ENCODE results near the gene SECTM1.
A peak's percentile ranks its signal among the peaks of the same experiment; 100 is the strongest.
"Not testable (repeated sequence)": the region's sequence is repeated elsewhere in the genome, so short reads cannot be mapped to it uniquely, and the experiment has no call there.

SECTM1 gene

DNA sequence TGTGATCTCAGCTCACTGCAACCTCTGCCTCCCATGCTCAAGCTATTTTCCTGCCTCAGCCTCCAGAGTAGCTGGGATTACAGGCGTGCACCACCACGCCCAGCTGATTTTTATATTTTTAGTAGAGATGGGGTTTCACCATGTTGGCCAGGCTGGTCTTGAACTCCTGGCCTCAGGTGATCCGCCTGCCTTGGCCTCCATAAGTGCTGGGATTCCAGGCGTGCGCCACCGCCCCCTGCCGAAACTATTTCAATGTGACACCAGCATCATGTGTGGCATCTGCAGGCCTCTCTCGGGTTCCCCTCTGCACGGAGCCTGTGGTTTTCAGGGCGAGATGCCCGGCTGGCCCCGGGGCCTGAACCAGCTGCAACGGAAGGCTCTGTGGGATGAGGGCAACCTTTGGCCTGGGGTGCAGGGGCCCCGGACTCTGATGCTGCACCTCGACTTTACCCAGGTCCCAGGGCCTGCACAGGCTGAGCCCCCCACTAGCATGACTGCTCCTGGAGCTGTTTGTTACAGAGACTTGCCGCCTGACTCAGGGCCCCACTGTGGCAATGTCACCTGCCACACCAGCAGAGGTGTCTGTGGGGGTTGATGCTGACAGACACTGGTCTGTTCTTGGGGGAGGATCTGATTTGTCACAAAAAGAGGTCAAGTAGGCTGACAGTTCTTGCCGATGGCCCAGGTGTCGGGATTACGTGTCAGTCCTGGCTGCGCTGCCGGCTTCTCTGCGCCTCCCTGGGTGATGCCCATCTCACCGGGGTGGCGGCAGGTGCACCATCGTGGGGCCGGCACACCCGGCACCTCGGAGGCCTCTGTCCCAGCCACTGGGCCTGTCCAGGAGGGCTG, 16.8 kb upstream of the SECTM1 start:
- in situ Hi-C loops (cut with MboI; ENCODE audit: low pct_unique_long_range_greater_than_20kb, low sequenced_read_pairs): loop anchor here (10.0 kb wide), 1 partner anchor 64 kb away; the partner anchor contains the start of genes HEXD and OGFOD3
- DNase-seq: peak; percentile 81

- DNase-seq: no peak
- in situ Hi-C loops (cut with MboI; ENCODE audit: low pct_unique_long_range_greater_than_20kb, low sequenced_read_pairs): no loop called here
Observed at GRCh38 chr17:82349287-82349701, 15.7 kb upstream of the SECTM1 start.

DNA sequence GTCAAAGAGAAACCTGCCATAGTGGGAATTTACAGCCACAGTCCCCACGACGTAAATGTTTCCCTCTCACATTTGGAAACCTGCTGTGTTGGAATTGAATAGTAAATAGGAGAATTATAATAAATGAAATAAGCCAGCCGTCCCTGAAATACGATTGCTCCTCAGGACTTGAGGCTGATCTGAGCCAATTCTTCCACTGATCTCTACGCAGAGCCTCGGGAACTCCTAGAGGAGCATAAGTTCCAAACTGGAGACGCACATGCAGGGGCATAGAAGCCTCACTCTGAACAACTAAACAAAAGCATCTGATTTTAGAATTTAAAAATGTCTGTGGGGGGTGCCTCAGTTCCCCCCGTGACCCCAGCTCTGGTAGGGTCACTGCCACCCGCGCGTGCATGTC, 15.3 kb upstream of the SECTM1 start:
- in situ Hi-C loops (cut with MboI; ENCODE audit: low pct_unique_long_range_greater_than_20kb, low sequenced_read_pairs): no loop called here

GRCh38 chr17:82348434-82348833, 14.9 kb upstream of the SECTM1 start:
- no peak for DNase-seq
- in situ Hi-C loops (cut with MboI; ENCODE audit: low pct_unique_long_range_greater_than_20kb, low sequenced_read_pairs): no loop called here

More for the DNA sequence above, 15.3 kb upstream of the SECTM1 start:
- no peak for DNase-seq

DNA sequence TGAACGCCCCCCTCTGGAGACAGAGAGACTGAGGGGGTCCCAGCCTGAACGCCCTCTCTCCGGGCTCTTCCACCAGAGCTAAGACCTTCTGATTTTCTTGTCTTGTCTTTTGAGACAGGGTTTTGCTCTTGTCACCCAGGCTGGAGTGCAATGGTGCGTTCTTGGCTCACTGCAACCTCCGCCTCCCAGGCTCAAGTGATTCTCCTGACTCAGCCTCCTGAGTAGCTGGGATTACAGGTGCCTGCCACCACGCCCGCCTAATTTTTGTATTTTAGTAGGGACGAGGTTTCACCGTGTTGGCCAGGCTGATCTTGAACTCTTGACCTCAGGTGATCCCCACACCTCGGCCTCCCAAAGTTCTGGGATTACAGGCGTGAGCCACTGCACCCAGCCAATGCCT, 14.4 kb upstream of the SECTM1 start:
- in situ Hi-C loops (cut with MboI; ENCODE audit: low pct_unique_long_range_greater_than_20kb, low sequenced_read_pairs); DNase-seq: not testable (repeated sequence)

- DNase-seq: peak; percentile 51
- in situ Hi-C loops (cut with MboI; ENCODE audit: low pct_unique_long_range_greater_than_20kb, low sequenced_read_pairs): no loop called here
Observed at GRCh38 chr17:82346342-82347300, 13.1 kb upstream of the SECTM1 start.

DNA sequence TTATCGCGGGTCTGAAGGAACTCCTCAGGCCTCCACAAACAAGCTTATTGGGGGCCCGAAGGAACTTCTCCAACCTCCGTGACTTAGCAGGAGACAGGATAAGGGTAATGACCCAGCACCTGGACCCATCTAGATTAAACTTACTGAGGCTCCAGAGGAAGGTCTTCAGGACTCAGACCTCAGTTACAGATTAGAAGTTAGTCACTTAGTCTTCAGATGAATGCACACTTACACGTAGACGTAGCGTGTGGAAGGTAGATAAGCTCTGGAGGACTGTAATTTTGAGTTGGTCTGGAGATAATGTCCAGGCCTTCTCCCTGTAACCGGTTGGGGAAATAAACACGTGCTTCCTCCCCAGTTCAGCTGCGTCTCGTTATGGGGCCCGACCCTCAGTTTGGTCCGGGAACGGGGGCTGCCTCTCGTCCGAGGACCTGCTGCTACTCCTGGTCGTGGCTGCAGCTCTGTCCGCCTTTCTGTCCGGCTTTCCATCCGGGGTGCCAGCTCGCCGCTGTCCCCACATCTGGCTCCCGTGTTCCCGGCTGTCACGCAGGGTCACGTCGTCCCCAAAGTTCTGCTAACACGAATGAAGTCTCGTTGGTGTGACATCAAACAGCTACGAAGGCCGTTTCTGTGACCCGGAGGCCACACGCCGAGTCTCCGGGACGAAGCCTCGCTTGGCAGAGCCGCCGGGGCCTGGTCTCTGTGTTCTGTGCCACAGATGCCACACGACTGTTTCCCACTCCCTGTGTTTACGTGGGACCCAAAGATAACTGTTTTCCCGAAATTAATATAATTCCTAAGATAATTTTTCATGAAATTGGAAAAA, 11.8 kb upstream of the SECTM1 start:
- in situ Hi-C loops (cut with MboI; ENCODE audit: low pct_unique_long_range_greater_than_20kb, low sequenced_read_pairs): no loop called here
- DNase-seq: no peak

- DNase-seq: no peak
- in situ Hi-C loops (cut with MboI; ENCODE audit: low pct_unique_long_range_greater_than_20kb, low sequenced_read_pairs): no loop called here
Observed at GRCh38 chr17:82344175-82344907, 10.8 kb upstream of the SECTM1 start.

DNA sequence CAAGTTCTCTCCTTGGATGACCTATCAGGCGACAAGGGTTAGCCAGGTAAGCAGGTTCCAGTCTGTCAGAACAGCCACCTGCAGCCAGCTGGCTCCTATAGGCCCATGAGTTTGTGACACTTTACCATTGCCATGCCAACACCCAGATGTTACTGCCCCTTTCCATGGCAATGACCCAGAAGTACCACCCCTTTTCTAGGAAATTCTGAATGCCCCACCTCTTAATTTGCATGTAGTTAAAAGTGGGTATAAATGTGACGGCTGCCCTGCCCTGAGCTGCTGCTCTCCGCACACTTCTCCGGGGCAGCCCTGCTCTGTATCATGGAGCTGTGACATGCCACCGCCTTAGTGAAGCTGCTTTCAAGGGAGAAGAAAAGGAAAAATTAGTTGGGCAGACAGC, 10.0 kb upstream of the SECTM1 start:
- DNase-seq: peak; percentile 48
- in situ Hi-C loops (cut with MboI; ENCODE audit: low pct_unique_long_range_greater_than_20kb, low sequenced_read_pairs): no loop called here

DNA sequence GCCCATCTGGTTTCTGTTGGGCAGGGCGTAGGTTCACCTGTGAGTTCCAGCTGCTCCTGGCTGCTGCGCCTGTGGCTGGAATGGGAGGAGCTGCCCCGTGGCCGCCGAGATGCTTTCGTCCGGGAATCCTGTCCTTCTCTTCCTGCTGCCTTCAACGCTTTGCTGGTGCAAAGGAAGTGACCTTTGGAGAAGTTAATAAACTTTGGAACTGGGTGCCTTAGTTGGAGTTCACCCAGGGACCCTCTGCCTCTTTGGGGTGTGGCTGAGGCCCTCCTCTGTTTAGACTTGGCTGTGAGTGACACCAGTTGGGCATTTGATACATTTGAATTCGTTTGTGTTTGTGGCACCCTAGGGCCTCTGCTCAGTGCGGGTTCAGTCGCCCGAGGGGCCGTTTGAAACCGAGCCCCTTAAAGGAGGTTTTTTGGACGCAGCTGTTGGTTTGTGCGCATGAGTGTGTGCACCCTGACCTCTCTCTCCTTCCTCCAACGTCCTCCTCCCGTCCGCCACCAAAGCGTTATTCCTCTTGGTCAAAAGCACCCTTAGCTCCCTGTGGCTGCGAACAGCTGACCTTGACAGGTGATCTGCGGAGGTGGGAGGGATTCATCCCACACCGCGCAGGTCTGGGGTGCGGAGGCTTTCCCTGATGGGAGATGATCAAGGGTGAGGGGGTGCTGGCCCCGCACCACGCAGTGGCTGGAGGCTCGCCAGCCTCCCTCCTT, 9.0 kb upstream of the SECTM1 start:
- in situ Hi-C loops (cut with MboI; ENCODE audit: low pct_unique_long_range_greater_than_20kb, low sequenced_read_pairs): no loop called here
- DNase-seq: no peak

- in situ Hi-C loops (cut with MboI; ENCODE audit: low pct_unique_long_range_greater_than_20kb, low sequenced_read_pairs): no loop called here
- DNase-seq: no peak
Observed at GRCh38 chr17:82339634-82340580, 6.3 kb upstream of the SECTM1 start.

DNA sequence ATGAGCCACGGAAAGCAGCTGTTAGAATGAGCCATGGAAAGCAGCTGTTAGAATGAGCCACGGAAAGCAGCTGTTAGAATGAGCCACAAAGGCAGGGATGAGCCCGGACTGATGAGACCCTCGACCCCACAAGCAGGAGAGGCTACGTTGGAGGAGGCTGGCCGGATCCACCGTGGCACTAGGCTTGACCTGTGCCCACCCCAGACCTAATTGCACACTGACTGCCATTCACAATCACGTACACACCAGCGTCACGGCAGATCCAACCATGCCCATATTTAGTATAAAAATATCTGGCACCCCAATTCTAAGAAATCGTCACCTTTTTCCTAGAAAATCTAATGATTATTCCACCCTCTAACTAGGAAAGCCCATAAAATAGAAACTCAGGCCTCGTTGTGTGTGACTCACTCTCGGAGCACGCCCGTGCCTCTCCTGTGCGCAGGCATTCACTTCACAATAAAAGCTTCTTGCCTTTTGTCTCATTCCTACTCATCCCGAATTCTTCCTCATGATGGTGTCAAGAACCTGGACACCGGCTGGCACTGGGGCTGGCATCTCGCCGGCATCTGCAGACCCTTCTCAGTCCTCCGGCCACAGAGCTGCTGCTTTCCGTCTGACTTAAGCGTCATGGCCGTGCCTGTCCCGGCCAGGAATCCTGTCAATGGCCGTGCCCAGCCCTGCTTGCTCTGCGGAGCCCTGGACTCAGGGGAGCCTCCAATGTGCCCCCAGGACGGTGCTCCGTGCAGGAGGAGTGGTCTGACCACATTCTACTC, 5.5 kb upstream of the SECTM1 start:
- peak; percentile 45 for DNase-seq
- in situ Hi-C loops (cut with MboI; ENCODE audit: low pct_unique_long_range_greater_than_20kb, low sequenced_read_pairs): no loop called here

DNA sequence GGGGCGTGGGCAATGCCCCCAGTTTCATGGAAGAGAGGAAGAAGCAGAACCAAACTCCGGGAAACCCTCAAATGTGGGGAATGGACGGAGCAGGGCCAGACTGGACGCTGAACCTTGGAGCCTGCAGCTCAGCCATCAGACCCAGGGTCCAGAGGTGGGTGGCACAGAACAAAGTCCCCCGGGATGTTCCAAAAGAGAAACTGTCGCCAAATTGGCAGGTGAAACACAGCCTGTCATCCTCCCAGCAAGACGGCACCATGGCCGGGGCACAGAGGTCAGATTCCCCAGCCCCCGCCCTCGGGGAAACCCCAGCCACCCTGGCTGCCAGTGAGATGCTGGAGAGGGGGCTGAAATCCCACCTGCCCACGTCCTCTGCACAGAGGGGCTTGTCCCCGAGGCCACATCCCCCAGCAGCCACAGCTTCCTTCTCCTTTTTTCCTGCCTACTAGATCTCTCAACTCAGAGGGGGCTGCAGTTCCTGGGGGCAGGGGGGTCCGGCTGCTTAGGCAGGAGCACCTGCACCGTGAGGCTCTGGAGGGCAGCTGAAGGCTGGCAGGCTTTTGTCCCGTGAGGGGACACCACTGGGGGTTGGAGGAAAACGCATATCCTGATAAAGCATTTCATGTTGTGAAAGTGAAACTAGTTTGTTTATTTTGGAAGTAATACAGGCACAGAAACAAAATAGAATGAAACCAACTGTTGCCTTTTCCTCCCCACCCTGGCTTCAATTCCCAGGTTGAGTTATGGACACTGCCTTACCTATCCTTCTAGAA, 1.2 kb upstream of the SECTM1 start:
- in situ Hi-C loops (cut with MboI; ENCODE audit: low pct_unique_long_range_greater_than_20kb, low sequenced_read_pairs): no loop called here
- peak; percentile 47 for DNase-seq

- DNase-seq: no peak
- in situ Hi-C loops (cut with MboI; ENCODE audit: low pct_unique_long_range_greater_than_20kb, low sequenced_read_pairs): no loop called here
Observed at GRCh38 chr17:82334204-82334621, 647 bp upstream of the SECTM1 start.

- in situ Hi-C loops (cut with MboI; ENCODE audit: low pct_unique_long_range_greater_than_20kb, low sequenced_read_pairs): no loop called here
- DNase-seq: peak; percentile 42
Observed at GRCh38 chr17:82332669-82333278, 792 bp downstream of the SECTM1 start.

All from KBM-7 (cell line).